ENCODE measurements around the gene FOXE3.
A peak's percentile ranks its signal among the peaks of the same experiment; 100 is the strongest.

Gene FOXE3

DNA sequence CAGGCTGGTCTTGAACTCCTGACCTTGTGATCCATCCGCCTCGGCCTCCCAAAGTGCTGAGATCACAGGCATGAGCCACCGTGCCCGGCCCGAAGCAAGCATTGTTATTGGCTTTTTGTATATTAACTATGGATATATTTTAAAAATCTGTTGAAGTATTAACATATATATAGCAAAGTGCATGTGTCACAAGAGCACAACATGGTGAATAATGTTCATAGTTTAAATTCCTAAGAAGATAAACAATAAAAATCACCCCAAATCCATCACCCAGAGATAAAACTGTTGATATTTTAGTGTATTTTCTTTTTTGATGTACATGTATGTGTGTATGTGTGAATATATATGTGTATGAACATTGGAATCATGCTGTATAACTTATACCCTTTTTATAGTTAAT is 9.1 kb upstream of the FOXE3 start:
- no peaks in the 10 kb centered on the region for H3K36me3 ChIP-seq (ENCODE audit: control insufficient read depth, low read depth, low read length)
- no peak overlapping the region for H3K9ac ChIP-seq (ENCODE audit: low read length)
- H3K27me3 ChIP-seq (ENCODE audit: control insufficient read depth, insufficient read depth, low read length) = no peaks in the 10 kb centered on the region
- H3K27ac ChIP-seq (ENCODE audit: low read length) = no peak overlapping the region
- no peaks in the 10 kb centered on the region for H3K9me3 ChIP-seq (ENCODE audit: control insufficient read depth, low read depth, low read length)
- H3K4me3 ChIP-seq (ENCODE audit: low read length) = no peak overlapping the region
- H3K4me1 ChIP-seq (ENCODE audit: control insufficient read depth, low read depth, low read length) = no peaks in the 10 kb centered on the region

DNA sequence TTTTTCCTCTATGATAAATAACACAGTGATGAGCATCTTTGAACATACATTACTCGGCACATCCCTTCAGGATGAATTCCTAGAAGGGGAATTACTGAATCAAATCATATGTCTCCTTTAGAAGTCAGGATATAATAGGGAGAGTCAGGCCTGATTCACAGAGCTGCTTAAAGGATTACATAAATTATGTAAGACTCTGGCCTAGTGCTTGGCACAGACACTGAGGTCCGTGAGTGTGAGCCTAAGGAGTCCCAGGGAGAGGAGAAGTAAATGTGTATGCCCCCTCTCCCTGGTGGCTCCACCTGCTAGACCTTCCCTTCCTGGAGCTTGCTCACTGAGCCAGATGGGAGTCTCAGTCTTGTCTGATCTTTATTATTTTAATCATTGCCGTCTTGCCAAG is 8.6 kb upstream of the FOXE3 start:
- no peaks in the 10 kb centered on the region for H3K36me3 ChIP-seq (ENCODE audit: control insufficient read depth, low read depth, low read length)
- H3K27ac ChIP-seq (ENCODE audit: low read length) = no peak overlapping the region
- no peak overlapping the region for H3K9ac ChIP-seq (ENCODE audit: low read length)
- H3K4me3 ChIP-seq (ENCODE audit: low read length) = no peak overlapping the region
- H3K27me3 ChIP-seq (ENCODE audit: control insufficient read depth, insufficient read depth, low read length) = no peaks in the 10 kb centered on the region
- H3K9me3 ChIP-seq (ENCODE audit: control insufficient read depth, low read depth, low read length) = no peaks in the 10 kb centered on the region
- H3K4me1 ChIP-seq (ENCODE audit: control insufficient read depth, low read depth, low read length) = no peaks in the 10 kb centered on the region

DNA sequence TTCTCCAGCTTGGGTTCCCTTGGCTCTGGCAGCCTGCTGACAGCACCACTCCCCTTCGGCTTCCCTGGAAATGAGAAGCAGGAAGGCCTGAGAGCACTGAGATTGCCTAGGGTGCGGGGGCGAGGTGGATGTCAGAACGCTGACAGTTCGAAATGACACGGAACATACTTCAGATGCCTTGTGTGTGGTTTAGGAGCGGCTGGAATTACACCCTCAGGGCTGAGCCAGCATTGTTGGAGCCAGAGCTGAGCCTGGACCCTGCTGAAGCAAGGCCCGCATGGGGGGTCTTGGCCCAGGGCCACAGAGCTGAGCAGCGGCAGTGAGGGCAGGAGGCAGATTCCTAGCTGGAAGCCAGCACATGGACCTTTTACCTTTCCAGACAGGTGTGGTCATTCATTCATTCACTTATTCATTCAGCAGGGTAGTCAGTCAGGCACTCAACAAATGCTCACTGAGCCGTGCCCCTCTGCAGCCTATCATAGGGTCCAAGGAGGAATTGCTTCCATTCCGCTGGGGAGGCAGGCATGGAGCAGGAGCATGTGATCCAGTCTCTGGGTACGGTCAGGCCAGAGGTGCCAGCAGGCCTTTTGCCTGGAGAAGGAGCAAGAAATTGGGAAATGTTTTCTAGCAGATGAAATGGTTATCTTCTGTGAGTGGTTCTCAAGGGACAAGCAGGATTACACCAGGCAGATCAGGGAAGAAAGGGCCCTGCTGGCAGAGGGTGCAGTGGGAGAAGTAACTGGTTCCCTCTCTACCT is 6.6 kb upstream of the FOXE3 start:
- no peaks in the 10 kb centered on the region for H3K4me1 ChIP-seq (ENCODE audit: control insufficient read depth, low read depth, low read length)
- no peaks in the 10 kb centered on the region for H3K9me3 ChIP-seq (ENCODE audit: control insufficient read depth, low read depth, low read length)
- H3K36me3 ChIP-seq (ENCODE audit: control insufficient read depth, low read depth, low read length) = no peaks in the 10 kb centered on the region
- no peak overlapping the region for H3K4me3 ChIP-seq (ENCODE audit: low read length)
- H3K27me3 ChIP-seq (ENCODE audit: control insufficient read depth, insufficient read depth, low read length) = peaks cover 17% of the 10 kb centered on the region
- H3K9ac ChIP-seq (ENCODE audit: low read length) = no peak overlapping the region
- no peak overlapping the region for H3K27ac ChIP-seq (ENCODE audit: low read length)

DNA sequence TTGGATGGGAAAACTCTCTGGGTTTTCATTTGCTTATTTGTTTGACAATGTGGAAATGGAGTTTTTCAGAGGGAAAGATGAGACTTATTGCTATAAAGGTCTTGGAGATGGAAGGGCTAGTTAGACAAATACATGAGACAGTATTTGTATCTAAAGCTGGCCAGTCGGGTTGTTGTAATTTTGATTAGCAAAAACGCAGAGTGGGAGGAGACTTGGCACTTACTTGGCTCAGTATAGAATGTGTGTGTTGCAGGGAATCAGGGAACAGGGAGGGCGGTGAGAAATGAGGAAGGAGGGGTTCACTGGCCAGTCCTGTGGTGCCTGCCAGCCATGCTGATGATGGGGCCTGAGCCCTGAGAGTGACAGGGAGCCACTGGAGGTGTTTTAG is 6.0 kb upstream of the FOXE3 start:
- no peaks in the 10 kb centered on the region for H3K36me3 ChIP-seq (ENCODE audit: control insufficient read depth, low read depth, low read length)
- H3K27ac ChIP-seq (ENCODE audit: low read length) = no peak overlapping the region
- no peak overlapping the region for H3K9ac ChIP-seq (ENCODE audit: low read length)

DNA sequence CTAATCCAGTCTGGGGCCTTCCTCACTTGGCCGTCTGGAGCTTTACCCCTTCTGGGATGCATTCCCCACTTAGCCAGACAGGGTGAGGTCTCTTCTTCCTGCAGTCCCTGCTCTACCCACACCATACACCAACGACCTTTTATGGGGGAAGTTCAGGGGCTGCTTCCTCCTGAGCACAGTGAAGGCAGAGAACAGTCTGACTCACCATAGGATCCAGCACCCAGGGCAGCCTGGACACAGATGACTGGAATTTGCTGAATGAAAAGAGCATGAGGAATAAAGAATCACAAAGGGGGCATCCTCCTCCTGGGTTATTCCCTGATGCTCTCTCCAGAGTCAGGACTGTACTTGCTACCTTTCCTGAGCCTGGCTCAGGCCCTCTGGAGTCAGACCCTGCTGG is 4.6 kb upstream of the FOXE3 start:
- H3K27ac ChIP-seq (ENCODE audit: low read length) = no peak overlapping the region
- H3K27me3 ChIP-seq (ENCODE audit: control insufficient read depth, insufficient read depth, low read length) = peaks cover 36% of the 10 kb centered on the region
- H3K9me3 ChIP-seq (ENCODE audit: control insufficient read depth, low read depth, low read length) = no peaks in the 10 kb centered on the region
- H3K36me3 ChIP-seq (ENCODE audit: control insufficient read depth, low read depth, low read length) = no peaks in the 10 kb centered on the region
- H3K4me3 ChIP-seq (ENCODE audit: low read length) = no peak overlapping the region
- no peak overlapping the region for H3K9ac ChIP-seq (ENCODE audit: low read length)
- no peaks in the 10 kb centered on the region for H3K4me1 ChIP-seq (ENCODE audit: control insufficient read depth, low read depth, low read length)

More for the DNA sequence above, 6.0 kb upstream of the FOXE3 start:
- H3K4me1 ChIP-seq (ENCODE audit: control insufficient read depth, low read depth, low read length) = no peaks in the 10 kb centered on the region
- no peaks in the 10 kb centered on the region for H3K9me3 ChIP-seq (ENCODE audit: control insufficient read depth, low read depth, low read length)
- no peak overlapping the region for H3K4me3 ChIP-seq (ENCODE audit: low read length)
- H3K27me3 ChIP-seq (ENCODE audit: control insufficient read depth, insufficient read depth, low read length) = peaks cover 23% of the 10 kb centered on the region

DNA sequence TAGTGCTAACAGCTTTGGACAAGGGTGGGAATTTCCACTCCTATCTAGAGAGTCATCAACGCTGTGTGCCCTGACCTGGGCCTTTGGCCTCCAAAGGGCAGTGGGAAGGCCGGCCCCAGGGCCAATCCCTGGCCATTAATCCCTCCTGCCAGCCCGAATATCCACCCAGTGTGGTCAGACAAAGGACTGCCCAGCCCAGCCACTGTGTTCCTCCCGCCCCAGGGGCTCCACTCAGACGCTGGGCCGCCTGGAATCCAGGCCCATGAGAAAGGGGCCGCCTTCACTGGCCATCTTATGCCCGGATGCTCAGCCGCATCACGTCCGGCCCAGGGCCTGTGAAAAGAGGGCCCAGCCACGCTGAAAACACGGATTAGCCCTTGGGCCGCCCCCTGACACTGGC is 3.6 kb upstream of the FOXE3 start:
- H3K27me3 ChIP-seq (ENCODE audit: control insufficient read depth, insufficient read depth, low read length) = peaks cover 46% of the 10 kb centered on the region
- no peaks in the 10 kb centered on the region for H3K4me1 ChIP-seq (ENCODE audit: control insufficient read depth, low read depth, low read length)

DNA sequence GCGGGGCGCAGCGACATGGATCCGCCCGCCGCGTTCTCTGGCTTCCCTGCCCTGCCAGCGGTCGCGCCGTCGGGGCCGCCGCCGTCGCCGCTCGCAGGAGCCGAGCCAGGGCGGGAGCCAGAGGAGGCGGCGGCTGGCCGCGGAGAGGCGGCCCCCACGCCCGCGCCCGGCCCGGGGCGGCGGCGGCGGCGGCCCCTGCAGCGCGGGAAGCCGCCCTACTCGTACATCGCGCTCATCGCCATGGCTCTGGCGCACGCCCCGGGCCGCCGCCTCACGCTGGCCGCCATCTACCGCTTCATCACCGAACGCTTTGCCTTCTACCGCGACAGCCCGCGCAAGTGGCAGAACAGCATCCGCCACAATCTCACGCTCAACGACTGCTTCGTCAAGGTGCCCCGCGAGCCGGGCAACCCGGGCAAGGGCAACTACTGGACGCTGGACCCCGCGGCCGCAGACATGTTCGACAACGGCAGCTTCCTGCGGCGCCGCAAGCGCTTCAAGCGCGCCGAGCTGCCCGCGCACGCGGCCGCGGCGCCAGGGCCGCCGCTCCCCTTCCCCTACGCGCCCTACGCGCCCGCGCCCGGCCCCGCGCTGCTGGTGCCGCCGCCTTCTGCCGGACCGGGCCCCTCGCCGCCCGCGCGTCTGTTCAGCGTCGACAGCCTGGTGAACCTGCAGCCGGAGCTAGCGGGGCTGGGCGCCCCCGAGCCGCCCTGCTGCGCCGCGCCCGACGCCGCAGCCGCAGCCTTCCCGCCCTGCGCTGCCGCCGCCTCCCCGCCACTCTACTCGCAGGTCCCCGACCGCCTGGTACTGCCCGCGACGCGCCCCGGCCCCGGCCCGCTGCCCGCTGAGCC is 459 bp downstream of the FOXE3 start:
- no peaks in the 10 kb centered on the region for H3K36me3 ChIP-seq (ENCODE audit: control insufficient read depth, low read depth, low read length)
- H3K9me3 ChIP-seq (ENCODE audit: control insufficient read depth, low read depth, low read length) = no peaks in the 10 kb centered on the region
- no peak overlapping the region for H3K27ac ChIP-seq (ENCODE audit: low read length)
- H3K4me3 ChIP-seq (ENCODE audit: low read length) = peak overlapping the region; percentile 22
- H3K9ac ChIP-seq (ENCODE audit: low read length) = no peak overlapping the region
- H3K4me1 ChIP-seq (ENCODE audit: control insufficient read depth, low read depth, low read length) = no peaks in the 10 kb centered on the region
- H3K27me3 ChIP-seq (ENCODE audit: control insufficient read depth, insufficient read depth, low read length) = peaks cover 87% of the 10 kb centered on the region

More for the DNA sequence above, 3.6 kb upstream of the FOXE3 start:
- no peak overlapping the region for H3K9ac ChIP-seq (ENCODE audit: low read length)
- H3K36me3 ChIP-seq (ENCODE audit: control insufficient read depth, low read depth, low read length) = no peaks in the 10 kb centered on the region
- no peak overlapping the region for H3K4me3 ChIP-seq (ENCODE audit: low read length)
- H3K9me3 ChIP-seq (ENCODE audit: control insufficient read depth, low read depth, low read length) = no peaks in the 10 kb centered on the region
- H3K27ac ChIP-seq (ENCODE audit: low read length) = no peak overlapping the region

DNA sequence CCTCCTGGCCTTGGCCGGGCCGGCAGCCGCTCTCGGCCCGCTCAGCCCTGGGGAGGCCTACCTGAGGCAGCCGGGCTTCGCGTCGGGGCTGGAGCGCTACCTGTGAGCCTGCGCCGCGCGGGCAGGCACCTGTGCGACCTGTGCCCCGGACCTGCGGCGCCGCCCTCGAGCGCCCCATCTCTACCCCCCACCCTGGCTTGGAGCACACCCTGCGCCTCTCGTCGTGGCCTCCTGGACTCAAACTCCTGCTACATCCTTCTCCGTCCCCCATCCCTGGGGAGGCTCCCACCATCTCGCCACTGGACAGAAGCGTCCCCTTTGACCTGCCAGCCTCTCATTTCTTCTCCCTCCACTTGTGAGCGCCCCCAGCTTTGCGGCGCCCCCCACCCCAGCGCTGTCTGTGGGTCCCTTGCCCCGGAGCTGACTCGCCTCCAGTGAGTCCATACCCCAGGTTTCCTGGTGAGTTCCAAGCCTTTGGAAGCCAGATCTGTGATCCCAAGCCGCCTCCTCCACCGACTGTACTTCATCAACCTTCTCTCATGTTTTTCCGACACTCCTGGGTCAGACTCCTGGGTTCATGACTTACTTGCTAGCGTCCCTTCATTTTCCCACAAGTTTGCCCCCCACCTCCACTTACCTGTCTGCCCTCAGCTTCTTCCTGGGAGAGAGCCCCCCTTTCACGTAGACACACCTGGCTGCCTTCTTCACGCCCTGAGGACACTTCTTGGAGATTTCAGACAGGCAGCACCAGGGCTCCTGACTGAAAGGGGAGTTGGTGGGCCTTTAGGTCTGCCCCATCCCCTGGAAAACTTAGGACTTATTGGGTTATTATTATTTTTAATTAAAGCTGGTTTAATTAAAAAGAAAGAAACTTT is 1.3 kb downstream of the FOXE3 start:
- peaks cover 90% of the 10 kb centered on the region for H3K27me3 ChIP-seq (ENCODE audit: control insufficient read depth, insufficient read depth, low read length)
- H3K4me3 ChIP-seq (ENCODE audit: low read length) = no peak overlapping the region
- H3K27ac ChIP-seq (ENCODE audit: low read length) = no peak overlapping the region
- H3K9me3 ChIP-seq (ENCODE audit: control insufficient read depth, low read depth, low read length) = no peaks in the 10 kb centered on the region
- no peaks in the 10 kb centered on the region for H3K4me1 ChIP-seq (ENCODE audit: control insufficient read depth, low read depth, low read length)
- no peak overlapping the region for H3K9ac ChIP-seq (ENCODE audit: low read length)
- no peaks in the 10 kb centered on the region for H3K36me3 ChIP-seq (ENCODE audit: control insufficient read depth, low read depth, low read length)

DNA sequence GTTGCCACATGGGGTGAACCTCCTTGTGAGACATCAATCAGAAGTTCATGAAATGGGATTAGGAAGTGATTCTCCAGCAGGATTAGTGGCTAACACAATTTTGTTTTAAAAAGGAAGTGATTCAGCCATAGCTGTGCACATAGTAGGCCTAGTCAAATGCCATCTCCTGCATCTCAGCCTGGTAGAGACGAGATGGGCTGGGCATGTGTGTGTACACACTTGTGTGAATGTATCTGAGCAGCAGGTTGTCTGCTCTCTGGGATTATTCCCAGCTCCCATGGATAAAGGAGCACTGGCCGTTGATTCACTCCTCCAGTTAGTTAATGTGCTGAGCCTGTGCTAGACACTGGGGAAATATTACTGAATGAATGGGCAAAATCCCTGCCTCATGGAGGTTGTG is 2.0 kb downstream of the FOXE3 start:
- no peak overlapping the region for H3K9ac ChIP-seq (ENCODE audit: low read length)
- no peak overlapping the region for H3K4me3 ChIP-seq (ENCODE audit: low read length)
- H3K27me3 ChIP-seq (ENCODE audit: control insufficient read depth, insufficient read depth, low read length) = peaks cover 90% of the 10 kb centered on the region
- H3K27ac ChIP-seq (ENCODE audit: low read length) = no peak overlapping the region
- H3K36me3 ChIP-seq (ENCODE audit: control insufficient read depth, low read depth, low read length) = no peaks in the 10 kb centered on the region
- no peaks in the 10 kb centered on the region for H3K9me3 ChIP-seq (ENCODE audit: control insufficient read depth, low read depth, low read length)
- no peaks in the 10 kb centered on the region for H3K4me1 ChIP-seq (ENCODE audit: control insufficient read depth, low read depth, low read length)

DNA sequence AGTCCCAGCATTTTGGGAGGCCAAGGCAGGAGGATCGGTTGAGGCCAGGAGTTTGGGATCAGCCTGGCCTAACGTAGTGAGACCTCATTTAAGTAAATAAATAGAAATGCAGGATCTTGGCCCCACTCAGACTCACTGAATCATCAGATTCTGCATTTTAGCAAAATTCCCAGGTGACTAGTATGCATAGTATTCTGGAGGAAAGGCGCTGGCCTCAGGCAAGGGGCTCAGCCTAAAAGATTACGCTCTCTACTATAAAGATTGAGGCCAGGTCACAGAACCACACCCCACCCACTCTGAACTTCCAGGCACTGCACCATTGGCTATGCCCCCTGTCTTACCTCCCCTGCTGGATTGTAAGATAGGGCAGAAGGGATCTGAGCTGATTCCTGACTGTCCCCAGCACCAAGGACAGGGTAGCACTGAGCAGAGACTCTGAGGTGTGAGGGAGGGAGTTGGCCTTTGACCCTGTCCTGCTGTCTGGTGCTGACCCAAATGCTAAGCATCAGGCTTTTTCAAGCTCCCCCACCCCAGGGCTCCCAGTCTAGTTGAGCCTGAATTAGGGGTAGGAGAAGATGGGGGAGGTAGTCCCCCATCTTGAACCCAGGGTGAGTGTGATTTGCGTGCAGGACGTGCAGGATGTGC is 2.7 kb downstream of the FOXE3 start:
- Histone ChIP-seq H3K36me3 (ENCODE audit: control insufficient read depth, low read depth, low read length) (no peaks in the 10 kb centered on the region), H3K27me3 (ENCODE audit: control insufficient read depth, insufficient read depth, low read length) (peaks cover 90% of the 10 kb centered on the region)

DNA sequence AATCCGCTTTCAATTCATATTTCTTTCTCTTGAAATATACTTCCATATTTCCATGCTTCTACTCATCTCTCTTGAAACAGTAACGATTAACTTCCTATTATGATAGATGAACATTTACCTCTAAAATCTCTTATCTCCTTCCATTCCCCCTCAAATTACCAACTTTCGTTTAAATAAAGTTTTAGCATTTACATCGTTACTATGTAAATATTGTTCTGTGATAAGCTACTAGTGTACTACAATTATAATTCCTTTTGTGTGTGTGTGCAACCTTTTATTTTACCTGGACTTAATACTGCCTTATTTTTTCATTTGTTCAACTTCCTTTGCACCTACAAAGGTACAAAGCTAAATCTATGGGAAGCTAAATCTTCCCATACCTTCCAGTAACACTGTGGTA is 4.5 kb downstream of the FOXE3 start:
- peaks cover 88% of the 10 kb centered on the region for H3K27me3 ChIP-seq (ENCODE audit: control insufficient read depth, insufficient read depth, low read length)
- H3K9me3 ChIP-seq (ENCODE audit: control insufficient read depth, low read depth, low read length) = no peaks in the 10 kb centered on the region
- no peak overlapping the region for H3K9ac ChIP-seq (ENCODE audit: low read length)
- H3K4me3 ChIP-seq (ENCODE audit: low read length) = no peak overlapping the region
- H3K4me1 ChIP-seq (ENCODE audit: control insufficient read depth, low read depth, low read length) = no peaks in the 10 kb centered on the region
- H3K27ac ChIP-seq (ENCODE audit: low read length) = no peak overlapping the region
- H3K36me3 ChIP-seq (ENCODE audit: control insufficient read depth, low read depth, low read length) = no peaks in the 10 kb centered on the region

More for the DNA sequence above, 2.7 kb downstream of the FOXE3 start:
- Histone ChIP-seq H3K9ac (ENCODE audit: low read length) (no peak overlapping the region), H3K9me3 (ENCODE audit: control insufficient read depth, low read depth, low read length) (no peaks in the 10 kb centered on the region), H3K27ac (ENCODE audit: low read length) (no peak overlapping the region), H3K4me1 (ENCODE audit: control insufficient read depth, low read depth, low read length) (no peaks in the 10 kb centered on the region), H3K4me3 (ENCODE audit: low read length) (no peak overlapping the region)

Measured in iPS-18a (cell line).